SU-DHL-6 (cell line): ENCODE measurements around the gene SLFN12L.

Experiments
- EZH2phosphoT487 ChIP-seq: fragments of 200-600 bp; sonication (generic), shearing (Covaris generic); conservative IDR thresholded peaks from 2 replicates; pipeline ENCODE4 v1.6.1; 2018; ENCODE audit warnings: mild to moderate bottlenecking, antibody characterized with exemption, low read length, moderate library complexity, mixed read lengths
- TF ChIP-seq, protein P1 (sequence below): fragments of 200-600 bp; sonication (generic); IDR thresholded peaks from one replicate; pipeline ENCODE4 v1.5.1; 2017; ENCODE audit warnings: antibody characterized with exemption, mild to moderate bottlenecking, low read length, moderate library complexity; ENCODE audit not compliant: insufficient read depth, poor library complexity, severe bottlenecking

- TF ChIP-seq EZH2phosphoT487, result no peak
- TF ChIP-seq, protein P1, sequence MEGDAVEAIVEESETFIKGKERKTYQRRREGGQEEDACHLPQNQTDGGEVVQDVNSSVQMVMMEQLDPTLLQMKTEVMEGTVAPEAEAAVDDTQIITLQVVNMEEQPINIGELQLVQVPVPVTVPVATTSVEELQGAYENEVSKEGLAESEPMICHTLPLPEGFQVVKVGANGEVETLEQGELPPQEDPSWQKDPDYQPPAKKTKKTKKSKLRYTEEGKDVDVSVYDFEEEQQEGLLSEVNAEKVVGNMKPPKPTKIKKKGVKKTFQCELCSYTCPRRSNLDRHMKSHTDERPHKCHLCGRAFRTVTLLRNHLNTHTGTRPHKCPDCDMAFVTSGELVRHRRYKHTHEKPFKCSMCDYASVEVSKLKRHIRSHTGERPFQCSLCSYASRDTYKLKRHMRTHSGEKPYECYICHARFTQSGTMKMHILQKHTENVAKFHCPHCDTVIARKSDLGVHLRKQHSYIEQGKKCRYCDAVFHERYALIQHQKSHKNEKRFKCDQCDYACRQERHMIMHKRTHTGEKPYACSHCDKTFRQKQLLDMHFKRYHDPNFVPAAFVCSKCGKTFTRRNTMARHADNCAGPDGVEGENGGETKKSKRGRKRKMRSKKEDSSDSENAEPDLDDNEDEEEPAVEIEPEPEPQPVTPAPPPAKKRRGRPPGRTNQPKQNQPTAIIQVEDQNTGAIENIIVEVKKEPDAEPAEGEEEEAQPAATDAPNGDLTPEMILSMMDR, result no peak
Measured at GRCh38 chr17:35568561-35568960, 31.1 kb upstream of the SLFN12L start.
